Testis (tissue), 2 donors: ENCODE measurements around the gene LBH.

ENCODE experiments used
- POLR2A ChIP-seq: fragments of 450-650 bp; IDR thresholded peaks from one replicate; pipeline ENCODE4 v1.6.1; 2017; ENCODE audit warnings: antibody characterized with exemption, mild to moderate bottlenecking, moderate library complexity
- TF ChIP-seq, protein P1 (sequence below), 3 experiments: fragments of 450-650 bp in 2 of 3; fragments of 200-600 bp in 1 of 3; sonication (generic) in 1 of 3; IDR thresholded peaks; one replicate each; pipeline ENCODE4 v1.5.1; 2016 to 2019; ENCODE audit warnings: antibody characterized with exemption in 3 of 3, mild to moderate bottlenecking in 2 of 3, moderate library complexity in 1 of 3

DNA sequence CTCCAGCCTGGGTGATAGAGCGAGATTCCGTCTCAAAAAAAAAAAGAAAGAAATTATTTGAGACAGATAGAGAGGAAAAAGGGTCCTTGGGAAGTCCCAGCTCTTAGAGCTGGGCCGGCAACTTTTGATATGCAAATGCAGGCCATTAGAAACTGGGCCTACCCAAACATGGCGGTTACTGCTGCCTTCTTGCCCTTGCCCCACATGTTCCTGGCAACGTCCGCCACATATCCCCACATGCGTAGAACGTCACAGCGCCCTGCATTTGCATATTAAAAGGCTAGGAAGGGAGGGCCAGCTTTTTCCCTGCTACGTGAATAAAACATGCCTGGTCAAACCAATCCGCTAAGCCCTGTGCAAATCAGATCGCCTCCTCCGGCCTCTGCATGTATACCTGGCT lies 40.7 kb upstream of the LBH start:
- TF ChIP-seq, protein P1, sequence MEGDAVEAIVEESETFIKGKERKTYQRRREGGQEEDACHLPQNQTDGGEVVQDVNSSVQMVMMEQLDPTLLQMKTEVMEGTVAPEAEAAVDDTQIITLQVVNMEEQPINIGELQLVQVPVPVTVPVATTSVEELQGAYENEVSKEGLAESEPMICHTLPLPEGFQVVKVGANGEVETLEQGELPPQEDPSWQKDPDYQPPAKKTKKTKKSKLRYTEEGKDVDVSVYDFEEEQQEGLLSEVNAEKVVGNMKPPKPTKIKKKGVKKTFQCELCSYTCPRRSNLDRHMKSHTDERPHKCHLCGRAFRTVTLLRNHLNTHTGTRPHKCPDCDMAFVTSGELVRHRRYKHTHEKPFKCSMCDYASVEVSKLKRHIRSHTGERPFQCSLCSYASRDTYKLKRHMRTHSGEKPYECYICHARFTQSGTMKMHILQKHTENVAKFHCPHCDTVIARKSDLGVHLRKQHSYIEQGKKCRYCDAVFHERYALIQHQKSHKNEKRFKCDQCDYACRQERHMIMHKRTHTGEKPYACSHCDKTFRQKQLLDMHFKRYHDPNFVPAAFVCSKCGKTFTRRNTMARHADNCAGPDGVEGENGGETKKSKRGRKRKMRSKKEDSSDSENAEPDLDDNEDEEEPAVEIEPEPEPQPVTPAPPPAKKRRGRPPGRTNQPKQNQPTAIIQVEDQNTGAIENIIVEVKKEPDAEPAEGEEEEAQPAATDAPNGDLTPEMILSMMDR (IDR thresholded peaks at IDR 0.05): no peak
- no peak for TF ChIP-seq POLR2A
